T1000 (cell line): Measurements from ENCODE around the gene GSTT4.
"Not testable (repeated sequence)": the region's sequence is repeated elsewhere in the genome, so short reads cannot be mapped to it uniquely, and the experiment has no call there.

ENCODE experiments used
- DNase-seq: peaks from one replicate; lab custom pipeline; 2025; ENCODE audit warnings: mixed read lengths; lab: John Stamatoyannopoulos, UW

Gene GSTT4

GRCh38 chr22:23952794-23953405, 52.4 kb downstream of the GSTT4 start:
- DNase-seq = not testable (repeated sequence)

- DNase-seq = not testable (repeated sequence)
Measured at GRCh38 chr22:23951383-23951782, 53.9 kb downstream of the GSTT4 start.

GRCh38 chr22:23949764-23950163, 55.5 kb downstream of the GSTT4 start:
- not testable (repeated sequence) for DNase-seq
